MCF 10A (cell line): ENCODE measurements around the gene CALHM2. TPM values are rescaled to one million over a fixed set of nuclear protein-coding genes. Genes with fewer than 3 reads are reported as not detected.

Source experiments
- Bru-seq: library from RNA; stranded (reverse); fragments of 400-500 nt; gene quantifications from one replicate; lab custom pipeline; 2021; lab: Mats Ljungman, UMichigan
- BruChase-seq, 2 experiments: library from RNA; stranded (reverse); fragments of 400-500 nt; gene quantifications; one replicate each; lab custom pipeline; 2021; lab: Mats Ljungman, UMichigan
- BruUV-seq: library from RNA; stranded (reverse); fragments of 400-500 nt; replicated peaks from 2 replicates; lab custom pipeline; 2021; lab: Mats Ljungman, UMichigan
- CTCF ChIA-PET: fragments of 300-600 bp; sonication (Branson Sonifier 250); formaldehyde crosslinking; extraction: SDS; loops from one replicate; lab custom pipeline; 2021; ENCODE audit warnings: antibody characterized with exemption, inconsistent platforms; lab: Yijun Ruan, JAX
- POLR2A ChIA-PET: fragments of 300-600, 350-650 bp; sonication (Branson Sonifier 250); formaldehyde crosslinking; extraction: SDS; loops from one replicate; lab custom pipeline; 2020; ENCODE audit warnings: antibody characterized with exemption, inconsistent platforms; lab: Yijun Ruan, JAX
- DNase-seq: peaks from one replicate; pipeline ENCODE4 v3.0.0-alpha.2; 2018; ENCODE audit not compliant: unreplicated experiment
- H3K27ac Mint-ChIP-seq: one replicate; pipeline ENCODE4 v1.8.0; 2022; ENCODE audit warnings: mild to moderate bottlenecking, low read depth, mixed read lengths; ENCODE audit not compliant: unreplicated experiment
- H3K27me3 Mint-ChIP-seq: one replicate; pipeline ENCODE4 v1.8.0; 2022; ENCODE audit warnings: mixed read lengths; ENCODE audit not compliant: insufficient read depth, unreplicated experiment
- H3K36me3 Mint-ChIP-seq: one replicate; pipeline ENCODE4 v1.8.0; 2022; ENCODE audit warnings: mild to moderate bottlenecking, moderate library complexity, mixed read lengths; ENCODE audit not compliant: insufficient read depth, unreplicated experiment
- H3K4me1 Mint-ChIP-seq: one replicate; pipeline ENCODE4 v1.8.0; 2022; ENCODE audit warnings: mixed read lengths; ENCODE audit not compliant: insufficient read depth, unreplicated experiment
- H3K4me3 Mint-ChIP-seq: one replicate; pipeline ENCODE4 v1.8.0; 2022; ENCODE audit warnings: mild to moderate bottlenecking, moderate library complexity, mixed read lengths; ENCODE audit not compliant: unreplicated experiment
- H3K9me3 Mint-ChIP-seq: one replicate; pipeline ENCODE4 v1.8.0; 2022; ENCODE audit warnings: mixed read lengths; ENCODE audit not compliant: unreplicated experiment
- CTCF ChIP-seq: fragments of 200-600 bp; IDR thresholded peaks from one replicate; pipeline ENCODE4 v1.8.0; 2022; ENCODE audit warnings: antibody characterized with exemption, mild to moderate bottlenecking; ENCODE audit not compliant: unreplicated experiment
- intact Hi-C: fragments of 100-400 bp; cut with micrococcal nuclease; formaldehyde crosslinking; loops from 2 replicates; pipeline ENCODE4 v1.14.1; 2022
- long read RNA-seq: library from polyadenylated mRNA; stranded (forward); transcript quantifications from one replicate; pipeline ENCODE4 v2.0.0, GENCODE V29; 2022
- total RNA-seq: library from RNA; stranded (reverse); gene quantifications from 2 replicates; pipeline ENCODE4 v1.2.3, GENCODE V29; 2022

The CALHM2 gene
- 4.2 TPM in 2 replicates for total RNA-seq
- Bru-seq, nascent RNA = percentile 34 among the genes with signal in this experiment
- BruChase-seq, experiment 1, labeled RNA remaining after a 6-hour chase = percentile 39 among the genes with signal in this experiment
- BruChase-seq, experiment 2, labeled RNA remaining after a 2-hour chase = percentile 39 among the genes with signal in this experiment
- long read RNA-seq, transcript CALHM2-202 (4 exons, 1,843 nt) = major isoform, 5 of 18 reads
- long read RNA-seq, partial matches to known transcripts = 0 of 18 reads
- long read RNA-seq, other reads (novel, unspliced or antisense) = 10 of 18 reads

GRCh38 chr10:103451831-103452505, at the start of gene CALHM2:
Gene CALHM2, minus strand, starts transcription at chr10:103452370. Its CDS starts 2,429 bp downstream, at chr10:103449941.
- intact Hi-C loops = no loop called here
- Mint-ChIP-seq H3K4me1 (peaks cover 25% of the 10 kb centered on the region), H3K9me3 (no peaks in the 10 kb centered on the region), H3K4me3 (peak within 1 kb of the TSS; percentile 77), H3K27me3 (no peaks in the 10 kb centered on the region), H3K27ac (peak within 1 kb of the TSS; percentile 61), H3K36me3 (peaks cover 31% of the 10 kb centered on the region)
- CTCF ChIA-PET = interaction anchor here (0.5 to 0.7 kb wide), 2 partner anchors 11 to 57 kb away, joined by 3 read pairs; no protein-coding TSS in a partner anchor
- peak; percentile 43 for DNase-seq
- POLR2A ChIA-PET = interaction anchor here (0.8 to 1.5 kb wide), 3 partner anchors 28 to 56 kb away, joined by 3 to 7 read pairs (median 3); partner anchors contain the start of genes ATP5MK and PDCD11
- BruUV-seq = no TSS peak
- no peak for TF ChIP-seq CTCF

- ChIA-PET POLR2A (no interaction called here), CTCF (interaction anchor here (1.9 kb wide), 1 partner anchor 16 kb away, joined by 6 read pairs; no protein-coding TSS in a partner anchor)
- H3K27me3 Mint-ChIP-seq = peaks cover 46% of the 10 kb centered on the region
Observed at GRCh38 chr10:103501186-103501585, 49.0 kb upstream of the CALHM2 start.

GRCh38 chr10:103500481-103500880, 48.3 kb upstream of the CALHM2 start:
- TF ChIP-seq CTCF = no peak
- H3K9me3 Mint-ChIP-seq = no peaks in the 10 kb centered on the region
- no peaks in the 10 kb centered on the region for H3K36me3 Mint-ChIP-seq
- POLR2A ChIA-PET = interaction anchor here (0.9 kb wide), 1 partner anchor 80 kb away, joined by 3 read pairs; no protein-coding TSS in a partner anchor
- peaks cover 6% of the 10 kb centered on the region for H3K4me1 Mint-ChIP-seq
- peaks cover 46% of the 10 kb centered on the region for H3K27me3 Mint-ChIP-seq
- no peak overlapping the region for H3K27ac Mint-ChIP-seq
- H3K4me3 Mint-ChIP-seq = no peak overlapping the region
- intact Hi-C loops = no loop called here
- DNase-seq = no peak
- no TSS peak for BruUV-seq
- CTCF ChIA-PET = interaction anchor here (1.9 kb wide), 1 partner anchor 15 kb away, joined by 6 read pairs; no protein-coding TSS in a partner anchor

More at GRCh38 chr10:103501186-103501585, 49.0 kb upstream of the CALHM2 start:
- no TSS peak for BruUV-seq
- Mint-ChIP-seq H3K36me3 (no peaks in the 10 kb centered on the region), H3K9me3 (no peaks in the 10 kb centered on the region), H3K4me3 (no peak overlapping the region), H3K4me1 (peaks cover 6% of the 10 kb centered on the region), H3K27ac (no peak overlapping the region)
- DNase-seq = no peak
- intact Hi-C loops = no loop called here
- no peak for TF ChIP-seq CTCF

- Mint-ChIP-seq H3K27me3 (peaks cover 47% of the 10 kb centered on the region), H3K4me3 (no peak overlapping the region), H3K4me1 (peaks cover 6% of the 10 kb centered on the region), H3K27ac (no peak overlapping the region), H3K9me3 (no peaks in the 10 kb centered on the region), H3K36me3 (no peaks in the 10 kb centered on the region)
- no TSS peak for BruUV-seq
- intact Hi-C loops = no loop called here
- ChIA-PET CTCF (interaction anchor here (0.7 kb wide), 2 partner anchors 9 to 14 kb away, joined by 3 read pairs; no protein-coding TSS in a partner anchor), POLR2A (interaction anchor here (0.6 to 0.9 kb wide), 2 partner anchors 34 to 81 kb away, joined by 3 read pairs; no protein-coding TSS in a partner anchor)
- no peak for DNase-seq
- TF ChIP-seq CTCF = no peak
Observed at GRCh38 chr10:103499881-103500280, 47.7 kb upstream of the CALHM2 start.
